Type B pancreatic cell (in vitro differentiated cells): ENCODE data around the gene TSSC4. TPM values are rescaled to one million over a fixed set of nuclear protein-coding genes. Genes with fewer than 3 reads are reported as not detected.

Source experiments
- DNase-seq: peaks from one replicate; pipeline ENCODE4 v3.0.0; 2021; ENCODE audit warnings: mixed read lengths; ENCODE audit not compliant: unreplicated experiment; ENCODE audit errors: extremely low spot score
- H3K27ac Mint-ChIP-seq: 2 replicates; pipeline ENCODE4 v1.8.0; 2021; ENCODE audit warnings: mild to moderate bottlenecking, mixed read lengths
- H3K27me3 Mint-ChIP-seq: 2 replicates; pipeline ENCODE4 v1.8.0; 2021; ENCODE audit warnings: mixed read lengths
- H3K36me3 Mint-ChIP-seq: 2 replicates; pipeline ENCODE4 v1.8.0; 2021; ENCODE audit warnings: mixed read lengths
- H3K4me1 Mint-ChIP-seq: one replicate; pipeline ENCODE4 v1.8.0; 2021; ENCODE audit warnings: mixed read lengths; ENCODE audit not compliant: unreplicated experiment
- H3K4me3 Mint-ChIP-seq: 2 replicates; pipeline ENCODE4 v1.8.0; 2021; ENCODE audit warnings: mild to moderate bottlenecking, mixed read lengths
- H3K9me3 Mint-ChIP-seq: 2 replicates; pipeline ENCODE4 v1.8.0; 2021; ENCODE audit warnings: mixed read lengths
- total RNA-seq: library from RNA; stranded (reverse); gene quantifications from 2 replicates; pipeline ENCODE4 v1.2.1, GENCODE V29; 2021; ENCODE audit warnings: low replicate concordance
- TF ChIP-seq, protein P1 (sequence below): fragments of 200-600 bp; sonication (generic); conservative IDR thresholded peaks from 2 replicates; pipeline ENCODE4 v1.5.0; 2021; ENCODE audit warnings: antibody characterized with exemption, mild to moderate bottlenecking

TSSC4 gene
- total RNA-seq, 1 donor from 2014 or later = 59.0 TPM

DNA sequence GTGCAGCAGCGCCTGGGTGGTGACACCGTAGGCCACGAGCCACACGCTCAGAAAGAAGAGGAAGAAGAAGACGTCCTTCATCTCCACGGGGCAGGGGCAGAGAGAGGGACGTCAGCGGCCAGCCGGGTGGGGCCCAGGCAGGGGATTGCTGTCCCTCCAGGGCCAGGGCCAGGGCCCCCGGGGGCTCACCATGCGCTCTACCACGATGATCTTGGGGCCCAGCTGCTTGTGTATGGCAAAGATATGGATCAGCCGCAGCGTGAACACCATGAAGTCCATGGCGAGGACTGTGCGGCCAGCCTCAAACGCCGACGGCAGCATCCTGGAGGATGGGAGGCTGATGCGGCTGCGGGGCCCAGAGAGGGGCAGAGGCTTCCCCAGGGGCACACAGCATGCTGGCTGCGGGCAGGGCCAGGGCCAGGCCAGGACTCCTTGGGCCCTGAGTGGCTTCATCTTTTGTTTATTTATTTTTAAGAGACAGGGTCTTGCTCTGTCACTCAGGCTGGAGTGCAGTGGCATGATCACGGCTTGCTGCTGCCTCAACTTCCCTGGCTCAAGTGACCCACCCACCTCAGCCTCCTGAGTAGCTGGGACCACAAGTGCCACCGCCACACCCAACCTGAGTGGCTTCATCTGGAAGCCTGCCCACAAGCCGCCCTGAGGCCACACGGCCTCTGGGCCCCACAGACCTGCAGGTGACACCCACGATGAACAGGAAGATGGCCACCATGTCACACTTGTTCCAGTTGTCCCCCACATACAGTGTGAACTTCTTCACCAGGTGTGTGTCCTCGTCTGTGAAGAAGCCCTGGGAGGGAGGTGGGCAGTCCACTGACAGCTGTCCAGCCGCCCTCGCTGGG lies 11.1 kb downstream of the TSSC4 start:
- Mint-ChIP-seq H3K9me3 (no peaks in the 10 kb centered on the region), H3K36me3 (no peaks in the 10 kb centered on the region), H3K4me3 (no peak overlapping the region), H3K27me3 (no peaks in the 10 kb centered on the region), H3K27ac (peak overlapping the region; percentile 61), H3K4me1 (peaks cover 10% of the 10 kb centered on the region)
- no peak for DNase-seq
- TF ChIP-seq, protein P1, sequence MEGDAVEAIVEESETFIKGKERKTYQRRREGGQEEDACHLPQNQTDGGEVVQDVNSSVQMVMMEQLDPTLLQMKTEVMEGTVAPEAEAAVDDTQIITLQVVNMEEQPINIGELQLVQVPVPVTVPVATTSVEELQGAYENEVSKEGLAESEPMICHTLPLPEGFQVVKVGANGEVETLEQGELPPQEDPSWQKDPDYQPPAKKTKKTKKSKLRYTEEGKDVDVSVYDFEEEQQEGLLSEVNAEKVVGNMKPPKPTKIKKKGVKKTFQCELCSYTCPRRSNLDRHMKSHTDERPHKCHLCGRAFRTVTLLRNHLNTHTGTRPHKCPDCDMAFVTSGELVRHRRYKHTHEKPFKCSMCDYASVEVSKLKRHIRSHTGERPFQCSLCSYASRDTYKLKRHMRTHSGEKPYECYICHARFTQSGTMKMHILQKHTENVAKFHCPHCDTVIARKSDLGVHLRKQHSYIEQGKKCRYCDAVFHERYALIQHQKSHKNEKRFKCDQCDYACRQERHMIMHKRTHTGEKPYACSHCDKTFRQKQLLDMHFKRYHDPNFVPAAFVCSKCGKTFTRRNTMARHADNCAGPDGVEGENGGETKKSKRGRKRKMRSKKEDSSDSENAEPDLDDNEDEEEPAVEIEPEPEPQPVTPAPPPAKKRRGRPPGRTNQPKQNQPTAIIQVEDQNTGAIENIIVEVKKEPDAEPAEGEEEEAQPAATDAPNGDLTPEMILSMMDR = no peak

DNA sequence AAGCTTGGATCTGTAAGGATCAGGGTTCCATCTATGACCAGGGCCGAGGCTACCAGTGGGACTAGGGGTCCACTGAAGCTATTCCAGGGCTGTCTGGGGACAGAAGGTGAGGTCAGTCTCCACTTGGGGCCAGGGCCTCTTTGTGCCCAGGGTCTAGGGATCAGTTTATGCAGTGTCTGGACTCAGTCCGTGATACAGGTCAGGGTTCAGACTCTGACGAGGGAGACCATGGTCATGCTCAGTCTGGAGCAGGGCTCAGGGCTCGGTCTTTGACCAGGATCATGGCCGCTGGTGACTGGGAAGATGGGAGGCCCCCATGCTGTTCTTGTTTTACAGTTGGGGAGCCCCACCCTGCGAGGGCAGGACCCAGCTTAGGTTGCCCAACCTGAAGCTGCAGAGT lies 11.8 kb downstream of the TSSC4 start:
- no peak overlapping the region for H3K27ac Mint-ChIP-seq
- TF ChIP-seq, protein P1 = no peak
- H3K4me1 Mint-ChIP-seq = peaks cover 10% of the 10 kb centered on the region
- no peaks in the 10 kb centered on the region for H3K36me3 Mint-ChIP-seq
- no peaks in the 10 kb centered on the region for H3K9me3 Mint-ChIP-seq
- DNase-seq = no peak
- H3K27me3 Mint-ChIP-seq = no peaks in the 10 kb centered on the region
- no peak overlapping the region for H3K4me3 Mint-ChIP-seq

DNA sequence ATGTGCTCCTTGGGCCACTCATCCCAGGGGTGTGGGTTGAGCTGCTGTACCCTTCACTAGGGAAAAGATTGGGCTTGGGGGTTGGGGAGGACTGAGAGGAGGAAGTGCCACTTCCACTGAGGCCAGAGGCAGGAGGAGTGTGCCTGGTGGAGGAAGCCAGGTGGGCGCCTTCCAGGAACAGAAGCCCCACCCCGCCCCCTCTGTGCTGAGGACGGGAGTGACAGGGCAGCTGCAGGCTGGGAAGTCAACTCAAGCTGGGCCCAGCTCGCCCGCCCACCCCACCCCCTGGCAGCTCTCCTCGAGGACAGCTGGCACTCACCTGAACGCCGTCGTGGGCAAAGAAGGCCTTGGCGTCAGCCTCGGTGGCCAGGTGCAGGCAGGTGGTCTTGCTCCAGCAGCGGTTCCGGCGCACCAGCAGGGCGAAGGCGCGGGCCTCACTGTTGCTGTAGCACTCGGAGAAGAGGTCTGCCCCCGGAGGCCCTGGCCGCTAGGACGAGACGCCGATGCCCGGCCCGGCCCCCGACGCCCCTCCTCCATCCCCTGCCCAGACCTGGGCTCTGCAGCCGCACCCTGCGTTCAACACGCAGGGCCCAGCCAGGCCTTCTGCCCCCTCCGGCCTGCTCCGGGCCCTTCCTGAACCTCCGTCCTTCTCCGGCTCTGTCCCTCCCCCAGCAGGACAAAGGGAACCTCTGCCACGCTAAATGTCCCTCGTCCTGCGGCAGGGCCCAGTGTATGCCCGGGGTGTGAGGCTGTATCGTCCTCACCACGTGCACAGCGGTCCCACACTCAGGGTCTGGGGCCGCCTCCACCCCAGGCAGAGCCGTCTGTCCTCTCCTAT lies 13.4 kb downstream of the TSSC4 start:
- H3K27me3 Mint-ChIP-seq = no peaks in the 10 kb centered on the region
- H3K27ac Mint-ChIP-seq = no peak overlapping the region
- H3K9me3 Mint-ChIP-seq = no peaks in the 10 kb centered on the region
- no peak for DNase-seq
- TF ChIP-seq, protein P1 = no peak
- no peak overlapping the region for H3K4me3 Mint-ChIP-seq
- H3K4me1 Mint-ChIP-seq = peaks cover 7% of the 10 kb centered on the region
- no peaks in the 10 kb centered on the region for H3K36me3 Mint-ChIP-seq

DNA sequence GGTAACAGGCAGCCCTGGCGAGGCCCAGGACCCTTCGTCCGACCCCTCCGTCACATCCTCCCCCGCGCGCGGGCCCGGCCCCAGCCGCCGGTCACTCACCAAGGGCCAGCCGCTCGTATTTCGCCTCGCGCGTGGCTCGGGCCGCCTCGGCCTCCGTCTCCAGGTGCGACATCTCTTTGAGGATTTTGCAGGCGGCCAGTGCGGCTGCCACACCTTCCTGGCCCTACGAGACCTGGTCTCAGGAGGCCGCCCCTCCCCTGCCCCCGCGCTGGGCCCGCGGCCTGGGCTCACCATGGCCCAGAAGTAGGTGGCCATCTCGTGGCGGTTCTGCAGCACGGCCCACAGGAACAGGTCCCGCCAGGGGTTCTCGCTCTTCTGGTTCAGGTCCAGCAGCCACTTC lies 14.1 kb downstream of the TSSC4 start:
- Mint-ChIP-seq H3K9me3 (no peaks in the 10 kb centered on the region), H3K27me3 (no peaks in the 10 kb centered on the region), H3K4me3 (no peak overlapping the region), H3K4me1 (peaks cover 4% of the 10 kb centered on the region), H3K36me3 (no peaks in the 10 kb centered on the region), H3K27ac (no peak overlapping the region)
- DNase-seq = no peak
- TF ChIP-seq, protein P1 = no peak

DNA sequence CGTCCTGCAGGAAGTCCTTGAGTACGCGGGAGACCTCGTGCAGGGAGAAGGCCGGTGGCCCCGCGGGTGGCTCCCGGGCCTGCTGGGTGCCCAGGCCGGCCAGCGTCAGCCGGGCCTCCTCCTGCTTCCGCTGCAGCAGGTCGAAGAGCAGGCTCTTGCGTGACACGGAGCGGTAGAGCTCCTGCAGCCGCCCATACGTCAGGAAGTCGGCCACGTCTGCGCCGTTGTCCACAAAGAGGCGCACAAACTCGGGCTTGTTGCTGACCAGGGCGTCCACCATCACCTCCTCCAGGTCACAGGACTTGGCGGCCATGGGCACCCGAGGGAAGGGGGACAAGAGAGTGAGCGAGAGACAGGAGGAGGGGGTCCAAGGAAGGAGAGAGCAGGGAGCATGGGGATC lies 14.6 kb downstream of the TSSC4 start:
- TF ChIP-seq, protein P1 = no peak
- H3K9me3 Mint-ChIP-seq = no peaks in the 10 kb centered on the region
- no peak overlapping the region for H3K27ac Mint-ChIP-seq
- peaks cover 4% of the 10 kb centered on the region for H3K4me1 Mint-ChIP-seq
- no peak overlapping the region for H3K4me3 Mint-ChIP-seq
- DNase-seq = no peak
- H3K36me3 Mint-ChIP-seq = no peaks in the 10 kb centered on the region
- no peaks in the 10 kb centered on the region for H3K27me3 Mint-ChIP-seq
